MM.1S (cell line): ENCODE results near the gene FOXD4L6.
"Not testable (repeated sequence)": the region's sequence is repeated elsewhere in the genome, so short reads cannot be mapped to it uniquely, and the experiment has no call there.

Experiments used
- EZH2 ChIP-seq: fragments of 300-600 bp; sonication (generic); optimal IDR thresholded peaks from 2 replicates; pipeline ENCODE3; 2017; ENCODE audit warnings: low read depth, mild to moderate bottlenecking, antibody characterized with exemption, low read length, mixed read lengths
- TF ChIP-seq, protein P1 (sequence below): fragments of 300-600 bp; sonication (generic); IDR thresholded peaks from 2 replicates; pipeline ENCODE4 v1.5.1; 2016; ENCODE audit warnings: antibody characterized with exemption, low read length, mixed read lengths

DNA sequence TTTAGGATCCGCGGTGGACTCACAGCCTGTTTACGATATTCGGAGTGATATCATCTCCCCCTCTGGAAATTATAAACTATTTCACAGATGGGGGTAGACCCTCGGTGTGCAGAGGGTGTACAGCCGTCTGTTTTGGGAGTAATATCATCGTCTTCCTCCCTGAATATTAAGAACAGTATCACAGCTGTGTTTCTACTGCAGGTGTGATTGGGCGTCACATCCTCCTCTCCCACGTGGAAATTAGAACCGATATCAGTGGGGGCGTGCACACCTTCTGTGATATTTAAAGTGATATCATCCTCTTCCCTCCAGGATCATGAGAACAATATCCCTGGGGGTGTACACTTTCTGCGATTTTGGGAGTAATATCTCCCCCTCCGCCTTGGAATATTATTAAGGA, 19.2 kb downstream of the FOXD4L6 start:
- TF ChIP-seq, protein P1, sequence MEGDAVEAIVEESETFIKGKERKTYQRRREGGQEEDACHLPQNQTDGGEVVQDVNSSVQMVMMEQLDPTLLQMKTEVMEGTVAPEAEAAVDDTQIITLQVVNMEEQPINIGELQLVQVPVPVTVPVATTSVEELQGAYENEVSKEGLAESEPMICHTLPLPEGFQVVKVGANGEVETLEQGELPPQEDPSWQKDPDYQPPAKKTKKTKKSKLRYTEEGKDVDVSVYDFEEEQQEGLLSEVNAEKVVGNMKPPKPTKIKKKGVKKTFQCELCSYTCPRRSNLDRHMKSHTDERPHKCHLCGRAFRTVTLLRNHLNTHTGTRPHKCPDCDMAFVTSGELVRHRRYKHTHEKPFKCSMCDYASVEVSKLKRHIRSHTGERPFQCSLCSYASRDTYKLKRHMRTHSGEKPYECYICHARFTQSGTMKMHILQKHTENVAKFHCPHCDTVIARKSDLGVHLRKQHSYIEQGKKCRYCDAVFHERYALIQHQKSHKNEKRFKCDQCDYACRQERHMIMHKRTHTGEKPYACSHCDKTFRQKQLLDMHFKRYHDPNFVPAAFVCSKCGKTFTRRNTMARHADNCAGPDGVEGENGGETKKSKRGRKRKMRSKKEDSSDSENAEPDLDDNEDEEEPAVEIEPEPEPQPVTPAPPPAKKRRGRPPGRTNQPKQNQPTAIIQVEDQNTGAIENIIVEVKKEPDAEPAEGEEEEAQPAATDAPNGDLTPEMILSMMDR = not testable (repeated sequence)
- TF ChIP-seq EZH2 = not testable (repeated sequence)
